ENCODE results near the gene FAM98A.

- TF ChIP-seq BCL11A (IDR thresholded peaks at IDR 0.05; ENCODE audit: low read depth, low read length) (no peak), WRNIP1 (IDR thresholded peaks at IDR 0.05; ENCODE audit: borderline replicate concordance, low read depth, low read length) (no peak), CTCF (IDR thresholded peaks at IDR 0.05 in 2 of 3, conservative IDR thresholded peaks at IDR 0.05 in 1 of 3; ENCODE audit: control insufficient read depth in 2 of 3, extremely low read depth in 1 of 3, insufficient read depth in 1 of 3, low read depth in 3 of 3, low read length in 3 of 3) (no peak), ZBTB33 (IDR thresholded peaks at IDR 0.05) (no peak)
Observed at GRCh38 chr2:33617989-33618388, 18.9 kb upstream of the FAM98A start.
